ENCODE data around the gene CEP70.

Gene CEP70

GRCh38 chr3:138640537-138640936 is 46.5 kb upstream of the CEP70 start:
- no peaks in the 10 kb centered on the region for H3K79me2 ChIP-seq (ENCODE audit: insufficient read depth, low read length)
- no peak overlapping the region for H3K4me3 ChIP-seq (ENCODE audit: low read depth, low read length, poor library complexity, severe bottlenecking)
- no peaks in the 10 kb centered on the region for H3K27me3 ChIP-seq (ENCODE audit: insufficient read depth, low read length)
- H3K36me3 ChIP-seq (ENCODE audit: insufficient read depth, low read length): no peaks in the 10 kb centered on the region
- H3K9me3 ChIP-seq (ENCODE audit: low read length): peaks cover 4% of the 10 kb centered on the region; the same call in 1 of the 2 replicates
- H3K27ac ChIP-seq (ENCODE audit: low read depth, low read length, poor library complexity, severe bottlenecking): no peak overlapping the region
- H3K9me2 ChIP-seq (ENCODE audit: low read depth, low read length): no peaks in the 10 kb centered on the region
- no peak overlapping the region for H3K9ac ChIP-seq (ENCODE audit: low read length)
- no peaks in the 10 kb centered on the region for H4K20me1 ChIP-seq (ENCODE audit: insufficient read depth, low read length)
- no peak overlapping the region for H2AFZ ChIP-seq (ENCODE audit: low read length)
- no peak overlapping the region for H3K4me2 ChIP-seq (ENCODE audit: low read length)
- no peaks in the 10 kb centered on the region for H3F3A ChIP-seq (ENCODE audit: insufficient read depth, low read length)
- TF ChIP-seq EZH2 (IDR thresholded peaks at IDR 0.05; ENCODE audit: borderline replicate concordance, low read length) (no peak), CTCF (IDR thresholded peaks at IDR 0.05; ENCODE audit: low read length) (no peak)
- H3K4me1 ChIP-seq (ENCODE audit: insufficient read depth, low read length, severe bottlenecking): no peaks in the 10 kb centered on the region

- no peak overlapping the region for H3K4me3 ChIP-seq (ENCODE audit: low read depth, low read length, poor library complexity, severe bottlenecking)
- no peak overlapping the region for H2AFZ ChIP-seq (ENCODE audit: low read length)
- H3K9ac ChIP-seq (ENCODE audit: low read length): no peak overlapping the region
- no peaks in the 10 kb centered on the region for H3K79me2 ChIP-seq (ENCODE audit: insufficient read depth, low read length)
- no peaks in the 10 kb centered on the region for H4K20me1 ChIP-seq (ENCODE audit: insufficient read depth, low read length)
- H3K9me2 ChIP-seq (ENCODE audit: low read depth, low read length): no peaks in the 10 kb centered on the region
- peaks cover 5% of the 10 kb centered on the region; the same call in 1 of the 2 replicates for H3K36me3 ChIP-seq (ENCODE audit: insufficient read depth, low read length)
- no peak for TF ChIP-seq EZH2 (IDR thresholded peaks at IDR 0.05; ENCODE audit: borderline replicate concordance, low read length)
- no peak for TF ChIP-seq CTCF (IDR thresholded peaks at IDR 0.05; ENCODE audit: low read length)
- no peaks in the 10 kb centered on the region for H3K27me3 ChIP-seq (ENCODE audit: insufficient read depth, low read length)
- H3F3A ChIP-seq (ENCODE audit: insufficient read depth, low read length): no peaks in the 10 kb centered on the region
- no peak overlapping the region for H3K27ac ChIP-seq (ENCODE audit: low read depth, low read length, poor library complexity, severe bottlenecking)
- H3K4me1 ChIP-seq (ENCODE audit: insufficient read depth, low read length, severe bottlenecking): no peaks in the 10 kb centered on the region
- no peak overlapping the region for H3K4me2 ChIP-seq (ENCODE audit: low read length)
- no peaks in the 10 kb centered on the region for H3K9me3 ChIP-seq (ENCODE audit: low read length)
Measured at GRCh38 chr3:138638641-138639040, 44.6 kb upstream of the CEP70 start.

GRCh38 chr3:138629526-138629925 is 35.5 kb upstream of the CEP70 start:
- H3K36me3 ChIP-seq (ENCODE audit: insufficient read depth, low read length): peaks cover 30% of the 10 kb centered on the region; the same call in 1 of the 2 replicates
- no peak overlapping the region for H2AFZ ChIP-seq (ENCODE audit: low read length)
- H3K79me2 ChIP-seq (ENCODE audit: insufficient read depth, low read length): no peaks in the 10 kb centered on the region
- H3K9ac ChIP-seq (ENCODE audit: low read length): no peak overlapping the region
- H3K4me1 ChIP-seq (ENCODE audit: insufficient read depth, low read length, severe bottlenecking): no peaks in the 10 kb centered on the region
- H3K4me3 ChIP-seq (ENCODE audit: low read depth, low read length, poor library complexity, severe bottlenecking): no peak overlapping the region
- no peak overlapping the region for H3K27ac ChIP-seq (ENCODE audit: low read depth, low read length, poor library complexity, severe bottlenecking)
- H4K20me1 ChIP-seq (ENCODE audit: insufficient read depth, low read length): no peaks in the 10 kb centered on the region
- H3K9me2 ChIP-seq (ENCODE audit: low read depth, low read length): no peaks in the 10 kb centered on the region
- H3K4me2 ChIP-seq (ENCODE audit: low read length): no peak overlapping the region
- no peaks in the 10 kb centered on the region for H3K9me3 ChIP-seq (ENCODE audit: low read length)
- H3K27me3 ChIP-seq (ENCODE audit: insufficient read depth, low read length): no peaks in the 10 kb centered on the region
- TF ChIP-seq CTCF (IDR thresholded peaks at IDR 0.05; ENCODE audit: low read length) (no peak), EZH2 (IDR thresholded peaks at IDR 0.05; ENCODE audit: borderline replicate concordance, low read length) (no peak)
- H3F3A ChIP-seq (ENCODE audit: insufficient read depth, low read length): no peaks in the 10 kb centered on the region

Data from OCI-LY1 (cell line).